Astrocyte (in vitro differentiated cells and primary cell): ENCODE data around the gene SRPRA. TPM values are rescaled to one million over a fixed set of nuclear protein-coding genes. Genes with fewer than 3 reads are reported as not detected.

Experiments
- DNase-seq: peaks from one replicate; pipeline ENCODE4 v3.0.0-alpha.2; 2010; ENCODE audit warnings: low read depth
- FAIRE-seq: peaks from 2 replicates; lab custom pipeline; 2011; peaks lifted over from hg19 to GRCh38; lab: Jason Lieb, UNC
- H2AFZ ChIP-seq: 2 replicates; pipeline ENCODE4 v1.6.0; 2012; ENCODE audit warnings: low read depth, low read length, inconsistent platforms
- H3K27ac ChIP-seq: 2 replicates; pipeline ENCODE4 v1.5.1; 2011; ENCODE audit warnings: low read depth, low read length, inconsistent platforms
- H3K27me3 ChIP-seq: 2 replicates; pipeline ENCODE4 v1.6.0; 2011; ENCODE audit warnings: low read length, inconsistent platforms; ENCODE audit not compliant: insufficient read depth
- H3K36me3 ChIP-seq: 2 replicates; pipeline ENCODE4 v1.5.1; 2011; ENCODE audit warnings: low read length, inconsistent platforms; ENCODE audit not compliant: insufficient read depth
- H3K4me1 ChIP-seq: 2 replicates; pipeline ENCODE4 v1.5.1; 2011; ENCODE audit warnings: low read length, inconsistent platforms; ENCODE audit not compliant: insufficient read depth
- H3K4me2 ChIP-seq: 2 replicates; pipeline ENCODE4 v1.6.0; 2012; ENCODE audit warnings: low read length, inconsistent platforms
- H3K4me3 ChIP-seq: 2 replicates; pipeline ENCODE4 v1.5.1; 2011; ENCODE audit warnings: low read depth, mild to moderate bottlenecking, low read length, inconsistent platforms; ENCODE audit not compliant: insufficient read depth
- H3K79me2 ChIP-seq: 2 replicates; pipeline ENCODE4 v1.6.0; 2012; ENCODE audit warnings: mild to moderate bottlenecking, low read length, inconsistent platforms; ENCODE audit not compliant: insufficient read depth
- H3K9ac ChIP-seq: 2 replicates; pipeline ENCODE4 v1.6.0; 2012; ENCODE audit warnings: mild to moderate bottlenecking, low read length, inconsistent platforms
- H3K9me3 ChIP-seq: 2 replicates; pipeline ENCODE4 v1.5.1; 2012; ENCODE audit warnings: low read depth, mild to moderate bottlenecking, low read length, inconsistent platforms; ENCODE audit not compliant: insufficient read depth
- H4K20me1 ChIP-seq: 2 replicates; pipeline ENCODE4 v1.6.0; 2012; ENCODE audit warnings: low read length, inconsistent platforms; ENCODE audit not compliant: insufficient read depth
- H3K27ac Mint-ChIP-seq: one replicate; pipeline ENCODE4 v1.8.0; 2021; ENCODE audit warnings: mild to moderate bottlenecking, mixed read lengths; ENCODE audit not compliant: unreplicated experiment
- H3K27me3 Mint-ChIP-seq: one replicate; pipeline ENCODE4 v1.8.0; 2021; ENCODE audit warnings: low read depth, mixed read lengths; ENCODE audit not compliant: unreplicated experiment
- H3K36me3 Mint-ChIP-seq: one replicate; pipeline ENCODE4 v1.8.0; 2021; ENCODE audit warnings: low read depth, mixed read lengths; ENCODE audit not compliant: unreplicated experiment
- H3K4me1 Mint-ChIP-seq: one replicate; pipeline ENCODE4 v1.8.0; 2021; ENCODE audit warnings: low read depth, mixed read lengths; ENCODE audit not compliant: unreplicated experiment
- H3K4me3 Mint-ChIP-seq: one replicate; pipeline ENCODE4 v1.8.0; 2021; ENCODE audit warnings: mild to moderate bottlenecking, moderate library complexity, mixed read lengths; ENCODE audit not compliant: unreplicated experiment
- H3K9me3 Mint-ChIP-seq: one replicate; pipeline ENCODE4 v1.8.0; 2021; ENCODE audit warnings: mild to moderate bottlenecking, mixed read lengths; ENCODE audit not compliant: unreplicated experiment
- CTCF ChIP-seq: IDR thresholded peaks from 2 replicates; pipeline ENCODE4 v1.5.1; 2011; ENCODE audit warnings: low read depth, mild to moderate bottlenecking, inconsistent platforms, low read length, moderate library complexity; ENCODE audit not compliant: insufficient read depth
- EZH2 ChIP-seq: IDR thresholded peaks from 2 replicates; pipeline ENCODE4 v1.6.1; 2012; ENCODE audit warnings: mild to moderate bottlenecking, low read length, inconsistent platforms; ENCODE audit not compliant: insufficient read depth
- total RNA-seq: library from RNA; stranded (reverse); gene quantifications from 2 replicates; pipeline ENCODE4 v1.2.1, GENCODE V29; 2021

SRPRA gene
- total RNA-seq, 1 donor from 2014 or later = 74.6 TPM

- TF ChIP-seq CTCF (no peak), EZH2 (no peak)
- Histone ChIP-seq H3K4me3 (no peak overlapping the region), H3K9ac (no peak overlapping the region), H3K4me1 (peaks cover 8% of the 10 kb centered on the region), H3K27me3 (no peaks in the 10 kb centered on the region), H4K20me1 (peaks cover 37% of the 10 kb centered on the region), H3K4me2 (no peak overlapping the region), H2AFZ (no peak overlapping the region), H3K9me3 (no peaks in the 10 kb centered on the region), H3K79me2 (no peaks in the 10 kb centered on the region), H3K36me3 (peaks cover 26% of the 10 kb centered on the region), H3K27ac (no peak overlapping the region)
- peaks cover 8% of the 10 kb centered on the region for H3K4me1 Mint-ChIP-seq
- no peak for FAIRE-seq
- no peaks in the 10 kb centered on the region for H3K9me3 Mint-ChIP-seq
- H3K4me3 Mint-ChIP-seq = no peak overlapping the region
- H3K27ac Mint-ChIP-seq = no peak overlapping the region
- DNase-seq = no peak
- H3K36me3 Mint-ChIP-seq = peaks cover 22% of the 10 kb centered on the region
- H3K27me3 Mint-ChIP-seq = no peaks in the 10 kb centered on the region
Measured at GRCh38 chr11:126254819-126255218, 13.9 kb downstream of the SRPRA start.

- TF ChIP-seq CTCF = no peak
- TF ChIP-seq EZH2 = no peak
- no peak for FAIRE-seq
- H3K36me3 Mint-ChIP-seq = peaks cover 18% of the 10 kb centered on the region
- H3K36me3 ChIP-seq = peaks cover 29% of the 10 kb centered on the region
- H3K27ac ChIP-seq = no peak overlapping the region
- H3K4me1 ChIP-seq = peaks cover 8% of the 10 kb centered on the region
- H3K9me3 ChIP-seq = no peaks in the 10 kb centered on the region
- H2AFZ ChIP-seq = no peak overlapping the region
- no peaks in the 10 kb centered on the region for H3K27me3 Mint-ChIP-seq
- H3K4me1 Mint-ChIP-seq = peaks cover 8% of the 10 kb centered on the region
- no peak overlapping the region for H3K27ac Mint-ChIP-seq
- no peak overlapping the region for H3K9ac ChIP-seq
- peak; percentile 11 for DNase-seq
- H3K4me3 Mint-ChIP-seq = no peak overlapping the region
- H3K27me3 ChIP-seq = no peaks in the 10 kb centered on the region
- peaks cover 29% of the 10 kb centered on the region for H4K20me1 ChIP-seq
- no peaks in the 10 kb centered on the region for H3K9me3 Mint-ChIP-seq
- no peak overlapping the region for H3K4me2 ChIP-seq
- no peaks in the 10 kb centered on the region for H3K79me2 ChIP-seq
- no peak overlapping the region for H3K4me3 ChIP-seq
Measured at GRCh38 chr11:126253265-126253664, 15.4 kb downstream of the SRPRA start.

GRCh38 chr11:126246636-126247035, 22.1 kb downstream of the SRPRA start:
- H3K27me3 ChIP-seq = no peaks in the 10 kb centered on the region
- Mint-ChIP-seq H3K36me3 (peaks cover 14% of the 10 kb centered on the region), H3K27ac (peak overlapping the region; percentile 55), H3K4me3 (peak overlapping the region; percentile 5), H3K9me3 (no peaks in the 10 kb centered on the region), H3K4me1 (peaks cover 10% of the 10 kb centered on the region), H3K27me3 (no peaks in the 10 kb centered on the region)
- H3K27ac ChIP-seq = no peak overlapping the region
- H3K9me3 ChIP-seq = no peaks in the 10 kb centered on the region
- FAIRE-seq (no peak), DNase-seq (peak; percentile 29)
- H3K4me3 ChIP-seq = no peak overlapping the region
- no peak for TF ChIP-seq CTCF
- H3K4me1 ChIP-seq = peaks cover 7% of the 10 kb centered on the region
- no peaks in the 10 kb centered on the region for H3K79me2 ChIP-seq
- H3K36me3 ChIP-seq = peaks cover 23% of the 10 kb centered on the region
- no peak overlapping the region for H3K9ac ChIP-seq
- H3K4me2 ChIP-seq = peak overlapping the region; percentile 4
- H2AFZ ChIP-seq = no peak overlapping the region
- H4K20me1 ChIP-seq = no peaks in the 10 kb centered on the region
